SU-DHL-6 (cell line): ENCODE data around the gene RAB31.

Source experiments
- CTCF ChIP-seq: fragments of 200-600 bp; sonication (generic); IDR thresholded peaks from one replicate; pipeline ENCODE4 v1.5.1; 2017; ENCODE audit warnings: antibody characterized with exemption, mild to moderate bottlenecking, low read length, moderate library complexity; ENCODE audit not compliant: insufficient read depth, poor library complexity, severe bottlenecking
- EZH2phosphoT487 ChIP-seq: fragments of 200-600 bp; sonication (generic), shearing (Covaris generic); conservative IDR thresholded peaks from 2 replicates; pipeline ENCODE4 v1.6.1; 2018; ENCODE audit warnings: mild to moderate bottlenecking, antibody characterized with exemption, low read length, moderate library complexity, mixed read lengths

- no peak for TF ChIP-seq CTCF
- TF ChIP-seq EZH2phosphoT487, result no peak
These were observed 78.9 kb downstream of the RAB31 start for GRCh38 chr18:9787036-9787435.
